Spleen (tissue), 11 donors: ENCODE results near the gene INPP1. TPM values are rescaled to one million over a fixed set of nuclear protein-coding genes. Genes with fewer than 3 reads are reported as not detected.
"Not testable (repeated sequence)": the region's sequence is repeated elsewhere in the genome, so short reads cannot be mapped to it uniquely, and the experiment has no call there.

Experiments
- DNase-seq: peaks from one replicate; pipeline ENCODE4 v3.0.0-alpha.2; 2020
- H3K27ac ChIP-seq, 8 donors: fragments of 200-600 bp; sonication (generic) in 7 of 8; 1 replicate in 4 of 8; 2 replicates in 4 of 8; pipeline versions ENCODE4 v1.5.0 to v1.8.0; 2016 to 2021; ENCODE audit warnings: inconsistent platforms in 4 of 8, mild to moderate bottlenecking in 4 of 8, moderate library complexity in 1 of 8
- H3K27me3 ChIP-seq, 7 donors: fragments of 200-600 bp; sonication (generic) in 6 of 7; replicated peaks in 1 of 7; 1 replicate in 4 of 7; 2 replicates in 3 of 7; pipeline versions ENCODE4 v1.5.0 to v1.8.0; 2016 to 2021; ENCODE audit warnings: inconsistent platforms in 3 of 7, mild to moderate bottlenecking in 1 of 7
- H3K36me3 ChIP-seq, 6 donors: fragments of 200-600 bp; sonication (generic) in 5 of 6; 1 replicate in 4 of 6; 2 replicates in 2 of 6; pipeline versions ENCODE4 v1.5.0 to v1.8.0; 2016 to 2021; ENCODE audit warnings: inconsistent platforms in 2 of 6
- H3K4me1 ChIP-seq, 6 donors: fragments of 200-600 bp; sonication (generic) in 5 of 6; 1 replicate in 3 of 6; 2 replicates in 3 of 6; pipeline versions ENCODE4 v1.5.0 to v1.8.0; 2016 to 2021; ENCODE audit warnings: inconsistent platforms in 3 of 6
- H3K4me3 ChIP-seq, 8 donors: fragments of 200-600 bp; sonication (generic) in 7 of 8; 1 replicate in 4 of 8; 2 replicates in 4 of 8; pipeline versions ENCODE4 v1.5.0 to v1.8.0; 2016 to 2021; ENCODE audit warnings: inconsistent platforms in 4 of 8, mild to moderate bottlenecking in 4 of 8, moderate library complexity in 2 of 8
- H3K9me3 ChIP-seq, 8 donors: fragments of 200-600 bp; sonication (generic) in 7 of 8; 1 replicate in 4 of 8; 2 replicates in 4 of 8; pipeline versions ENCODE4 v1.5.0 to v1.8.0; 2016 to 2021; ENCODE audit warnings: inconsistent platforms in 4 of 8
- POLR2A ChIP-seq, 3 donors: fragments of 450-650 bp; IDR thresholded peaks; one replicate each; pipeline ENCODE4 v1.5.1; 2017; ENCODE audit warnings: antibody characterized with exemption in 3 of 3, mild to moderate bottlenecking in 1 of 3
- POLR2AphosphoS5 ChIP-seq, 3 donors: sonication (generic); formaldehyde crosslinking; IDR thresholded peaks; one replicate each; pipeline ENCODE4 v1.5.1; 2017; ENCODE audit warnings: antibody characterized with exemption in 3 of 3
- WGBS, 5 donors: extraction: QIAGEN DNeasy Blood & Tissue Kit in 3 of 5; methylation state at CpG; one replicate each; pipeline versions ENCODE4 v1.1.5 to v1.1.7; 2013 to 2018; 5-methylcytosine and 5-hydroxymethylcytosine counted together
- intact Hi-C: fragments of 100-400 bp; cut with DNase I; formaldehyde crosslinking; loops from one replicate; pipeline ENCODE4 v1.15.0; 2023; ENCODE audit warnings: low total_unique reads
- polyA plus RNA-seq, 3 donors: library from polyadenylated mRNA; stranded (reverse); fragments of 200-250 nt; gene quantifications; one replicate each; pipeline ENCODE4 v1.2.1, GENCODE V29; 2013
- total RNA-seq, 7 donors: library from RNA; depleted of rRNA in 3 of 7; stranded (reverse); fragments of >200 nt in 3 of 7; fragmentation: NEBNext Ultra II Directional in 4 of 7; extraction: Animal tissue kit (Norgen Biotek cat#: 25700) in 4 of 7; gene quantifications; one replicate each; pipeline versions ENCODE4 v1.1.0 to v1.2.1, GENCODE V29; 2016 to 2021
- TF ChIP-seq, protein P1 (sequence below), 11 experiments: fragments of 200-600 bp in 7 of 11; fragments of 450-650 bp in 4 of 11; sonication (generic) in 4 of 11; IDR thresholded peaks in 8 of 11; conservative IDR thresholded peaks in 3 of 11; 1 replicate in 7 of 11; 2 replicates in 4 of 11; pipeline versions ENCODE4 v1.4.0 to v1.8.0; 2016 to 2021; ENCODE audit warnings: antibody characterized with exemption in 11 of 11, inconsistent platforms in 4 of 11, mild to moderate bottlenecking in 1 of 11
- donor health status: healthy with polysubstance abuse.
- donor health status: DM: no; HTN: no; CAD: no; lungs with moderate emphysema.
- donor health status: DM: no; HTN: no; CAD: no.
- donor health status: Bipolar disorder and iron deficiency.
- donor health status: healthy.
- donor health status: DM: no; HTN: no; CAD: no.
- donor health status: DM: yes; HTN: yes; CAD: no.

The INPP1 gene
- total and polyA plus RNA-seq, 10 donors = 11.6 to 52.1 (median 27.8) TPM

DNA sequence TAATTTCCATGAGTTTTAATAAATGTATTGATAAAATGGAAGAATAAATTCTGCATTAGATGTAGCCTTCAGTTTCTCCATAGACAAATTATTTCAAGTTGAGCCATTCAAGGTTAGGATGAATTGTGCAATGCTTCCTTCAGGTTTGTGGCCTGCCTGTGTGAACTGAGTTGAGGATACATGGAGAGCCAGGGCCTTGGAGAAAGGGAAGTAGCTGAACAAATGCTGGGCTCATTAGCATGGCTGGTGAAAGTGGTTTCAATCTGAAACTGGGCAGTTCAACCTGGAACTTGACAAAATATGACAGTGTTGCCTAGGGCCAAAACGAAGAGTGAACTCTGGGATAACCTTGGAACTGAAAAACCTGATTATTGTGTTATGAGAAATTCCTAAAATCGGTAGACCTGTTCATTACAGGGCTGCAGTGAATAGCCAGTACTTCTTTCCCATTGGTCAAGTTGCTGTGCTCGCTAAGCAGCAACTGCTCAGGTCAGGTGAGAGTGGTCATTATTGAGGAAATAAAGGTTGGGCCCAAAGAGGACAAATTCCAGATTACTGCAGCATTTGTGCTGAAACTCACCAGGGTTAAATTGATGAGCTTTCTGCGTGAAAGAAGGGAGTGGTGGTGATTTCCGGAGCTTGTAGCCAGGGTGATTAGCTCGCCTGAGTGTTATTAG, 12.7 kb downstream of the INPP1 start:
- H3K9me3 ChIP-seq = no peaks in the 10 kb centered on the region
- WGBS, 5 donors = 69 to 83% (median 73%) methylated on average over 6 of the region's 6 CpGs
- TF ChIP-seq, protein P1, sequence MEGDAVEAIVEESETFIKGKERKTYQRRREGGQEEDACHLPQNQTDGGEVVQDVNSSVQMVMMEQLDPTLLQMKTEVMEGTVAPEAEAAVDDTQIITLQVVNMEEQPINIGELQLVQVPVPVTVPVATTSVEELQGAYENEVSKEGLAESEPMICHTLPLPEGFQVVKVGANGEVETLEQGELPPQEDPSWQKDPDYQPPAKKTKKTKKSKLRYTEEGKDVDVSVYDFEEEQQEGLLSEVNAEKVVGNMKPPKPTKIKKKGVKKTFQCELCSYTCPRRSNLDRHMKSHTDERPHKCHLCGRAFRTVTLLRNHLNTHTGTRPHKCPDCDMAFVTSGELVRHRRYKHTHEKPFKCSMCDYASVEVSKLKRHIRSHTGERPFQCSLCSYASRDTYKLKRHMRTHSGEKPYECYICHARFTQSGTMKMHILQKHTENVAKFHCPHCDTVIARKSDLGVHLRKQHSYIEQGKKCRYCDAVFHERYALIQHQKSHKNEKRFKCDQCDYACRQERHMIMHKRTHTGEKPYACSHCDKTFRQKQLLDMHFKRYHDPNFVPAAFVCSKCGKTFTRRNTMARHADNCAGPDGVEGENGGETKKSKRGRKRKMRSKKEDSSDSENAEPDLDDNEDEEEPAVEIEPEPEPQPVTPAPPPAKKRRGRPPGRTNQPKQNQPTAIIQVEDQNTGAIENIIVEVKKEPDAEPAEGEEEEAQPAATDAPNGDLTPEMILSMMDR (IDR thresholded peaks at IDR 0.05 in 8 of 11, conservative IDR thresholded peaks at IDR 0.05 in 3 of 11) = no peak
- TF ChIP-seq POLR2A (IDR thresholded peaks at IDR 0.05) (no peak), POLR2AphosphoS5 (IDR thresholded peaks at IDR 0.05) (no peak)
- H3K27me3 ChIP-seq = no peaks in the 10 kb centered on the region
- H3K27ac ChIP-seq = peak overlapping the region in 5 of 8 donors; percentile 9 to 51 (median 31)
- DNase-seq = no peak
- H3K4me3 ChIP-seq = no peak overlapping the region
- peaks cover 0 to 2% (median 0%) of the 10 kb centered on the region in 6 donors for H3K36me3 ChIP-seq
- intact Hi-C loops = no loop called here
- peaks cover 14 to 73% (median 41%) of the 10 kb centered on the region in 6 donors for H3K4me1 ChIP-seq

DNA sequence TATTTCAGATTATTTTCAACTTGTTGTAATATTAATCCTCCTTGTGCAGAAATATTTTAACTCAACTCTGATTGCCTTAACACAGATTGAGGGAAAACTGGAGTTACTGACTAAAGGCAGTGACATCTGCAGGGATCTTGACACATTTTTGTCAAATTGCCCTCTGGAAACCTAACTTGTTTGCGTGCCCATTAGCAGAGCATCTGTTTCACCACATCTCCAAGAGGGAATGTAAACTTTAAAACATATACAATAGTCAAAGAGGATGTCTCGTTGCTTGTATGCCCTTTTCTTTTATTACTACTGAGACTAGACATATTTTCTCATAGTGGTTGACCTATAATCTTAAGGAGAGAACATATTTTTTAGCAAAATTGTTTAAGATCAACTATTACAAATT, 14.2 kb downstream of the INPP1 start:
- DNase-seq = no peak
- H3K27me3 ChIP-seq = no peaks in the 10 kb centered on the region
- peaks cover 14 to 77% (median 44%) of the 10 kb centered on the region in 6 donors for H3K4me1 ChIP-seq
- intact Hi-C loops = no loop called here
- H3K27ac ChIP-seq = no peak overlapping the region
- 46 to 95% (median 92%) methylated on average over 2 of the region's 2 CpGs for WGBS, 5 donors
- no peaks in the 10 kb centered on the region for H3K9me3 ChIP-seq
- no peak overlapping the region for H3K4me3 ChIP-seq
- H3K36me3 ChIP-seq = peaks cover 0 to 17% (median 3%) of the 10 kb centered on the region in 6 donors
- TF ChIP-seq POLR2AphosphoS5 (IDR thresholded peaks at IDR 0.05) = no peak
- TF ChIP-seq, protein P1 (IDR thresholded peaks at IDR 0.05 in 8 of 11, conservative IDR thresholded peaks at IDR 0.05 in 3 of 11) = no peak
- no peak for TF ChIP-seq POLR2A (IDR thresholded peaks at IDR 0.05)

DNA sequence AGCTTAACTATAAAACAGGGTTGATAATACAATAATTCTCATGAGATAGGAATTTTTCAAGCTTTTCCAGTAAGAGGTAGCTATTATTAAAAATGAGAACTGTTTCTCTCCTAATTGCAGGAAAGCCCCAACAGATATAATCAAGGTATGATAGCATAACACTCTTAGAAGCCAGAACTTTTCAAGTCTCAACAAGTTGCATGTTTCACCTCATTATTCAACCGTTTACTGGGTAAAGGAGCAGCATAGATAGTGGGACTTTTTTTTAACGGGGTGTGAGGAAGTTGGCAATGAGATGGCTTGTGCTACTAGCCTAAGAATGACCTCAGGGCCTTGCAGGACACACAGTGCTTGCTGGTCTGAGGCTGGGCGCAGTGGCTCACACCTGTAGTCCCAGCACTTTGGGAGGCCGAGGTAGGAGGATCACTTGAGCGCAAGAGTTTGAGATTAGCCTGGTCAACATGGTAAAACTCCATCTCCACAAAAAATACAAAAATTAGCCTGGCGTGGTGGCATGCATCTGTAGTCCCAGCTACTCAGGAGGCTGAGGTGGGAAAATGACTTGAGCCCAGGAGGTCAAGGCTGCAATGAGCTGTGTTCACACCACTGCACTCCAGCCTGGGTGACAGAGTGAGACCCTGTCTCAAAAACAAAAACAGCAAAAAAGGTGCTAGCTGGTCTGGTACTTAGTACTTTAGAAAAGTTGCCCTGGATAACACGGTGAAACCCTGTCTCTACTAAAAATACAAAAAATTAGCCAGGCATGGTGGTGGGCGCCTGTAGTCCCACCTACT, 15.5 kb downstream of the INPP1 start:
- H3K4me3 ChIP-seq, H3K27me3 ChIP-seq, H3K9me3 ChIP-seq, intact Hi-C loops, DNase-seq: not testable (repeated sequence)
- Histone ChIP-seq H3K4me1 (peaks cover 14 to 65% (median 35%) of the 10 kb centered on the region in 6 donors), H3K27ac (peak overlapping the region in 6 of 8 donors; percentile 30 to 80 (median 76)), H3K36me3 (peaks cover 0 to 29% (median 5%) of the 10 kb centered on the region in 6 donors)
- 82 to 90% (median 84%) methylated on average over 8 of the region's 8 CpGs for whole genome bisulfite sequencing, 5 donors

DNA sequence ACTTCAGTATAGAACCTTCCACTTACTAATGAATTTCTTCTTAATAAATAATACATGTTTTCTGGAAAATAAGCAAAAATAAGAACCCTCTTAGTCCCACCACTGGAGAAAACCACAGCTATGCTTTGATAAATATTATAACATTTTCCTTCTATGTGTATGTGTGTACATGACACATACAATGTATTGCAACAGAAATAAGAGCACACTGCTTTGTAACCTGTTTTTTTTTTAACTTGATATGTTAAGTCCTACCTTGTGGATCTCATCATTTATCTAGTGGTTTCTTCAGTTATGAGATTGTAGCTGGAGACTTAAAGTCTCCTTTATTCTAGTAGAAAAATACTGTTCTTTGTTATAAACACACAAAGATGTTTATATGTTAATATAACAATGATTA, 17.2 kb downstream of the INPP1 start:
- peak overlapping the region in 5 of 8 donors; percentile 25 to 63 (median 34) for H3K4me3 ChIP-seq
- peak overlapping the region in 5 of 8 donors; percentile 76 to 80 (median 77) for H3K27ac ChIP-seq
- TF ChIP-seq POLR2AphosphoS5 (IDR thresholded peaks at IDR 0.05) = no peak
- intact Hi-C loops = no loop called here
- no peaks in the 10 kb centered on the region for H3K9me3 ChIP-seq
- peaks cover 0 to 46% (median 9%) of the 10 kb centered on the region in 6 donors for H3K36me3 ChIP-seq
- no peak for DNase-seq
- no peaks in the 10 kb centered on the region for H3K27me3 ChIP-seq
- peaks cover 14 to 56% (median 31%) of the 10 kb centered on the region in 6 donors for H3K4me1 ChIP-seq

DNA sequence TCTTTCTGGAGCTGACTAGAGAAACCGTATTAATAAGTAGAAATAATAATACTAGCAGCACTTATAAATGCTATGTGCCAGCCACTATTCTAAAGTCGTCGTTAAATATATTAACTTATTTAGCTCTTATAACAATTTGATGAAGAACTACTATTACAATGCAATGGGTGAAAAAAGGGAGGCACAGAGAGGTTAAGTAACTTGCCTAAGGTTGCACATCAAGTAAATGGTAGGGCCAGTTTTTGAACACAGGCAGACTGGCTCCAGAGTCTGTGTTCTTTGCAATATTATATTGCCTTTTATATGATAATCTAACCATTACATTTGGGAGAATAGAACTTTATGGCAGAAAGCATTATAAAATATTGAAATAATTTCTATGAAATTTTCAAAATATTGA, 17.6 kb downstream of the INPP1 start:
- H3K27ac ChIP-seq = peak overlapping the region in 1 of 8 donors; percentile 77
- 95 to 98% (median 97%) methylated on average over 3 of the region's 3 CpGs for WGBS, 5 donors
- intact Hi-C loops = no loop called here
- no peaks in the 10 kb centered on the region for H3K9me3 ChIP-seq
- H3K4me3 ChIP-seq = no peak overlapping the region
- H3K27me3 ChIP-seq = no peaks in the 10 kb centered on the region
- peaks cover 14 to 52% (median 29%) of the 10 kb centered on the region in 6 donors for H3K4me1 ChIP-seq
- TF ChIP-seq, protein P1 (IDR thresholded peaks at IDR 0.05 in 8 of 11, conservative IDR thresholded peaks at IDR 0.05 in 3 of 11) = no peak
- no peak for TF ChIP-seq POLR2A (IDR thresholded peaks at IDR 0.05)
- TF ChIP-seq POLR2AphosphoS5 (IDR thresholded peaks at IDR 0.05) = no peak
- DNase-seq = no peak
- H3K36me3 ChIP-seq = peaks cover 0 to 48% (median 10%) of the 10 kb centered on the region in 6 donors
